ENCODE data around the gene MICU1. TPM values are rescaled to one million over a fixed set of nuclear protein-coding genes. Genes with fewer than 3 reads are reported as not detected.

Gene MICU1
- total and polyA plus RNA-seq, 2 of the 13 experiments (the other 11 are each of a cell fraction or from before 2014, with no cell fraction given) = 32.5 to 56.1 TPM

- TF ChIP-seq HINFP (CRISPR knock-in tag; IDR thresholded peaks at IDR 0.05; ENCODE audit: low read depth) (0 out of 2 replicates have a peak, but pooled peaks have one; percentile 71), ZNF235 (CRISPR knock-in tag; IDR thresholded peaks at IDR 0.05; ENCODE audit: borderline replicate concordance) (no peak), HOXA3 (CRISPR knock-in tag; IDR thresholded peaks at IDR 0.05) (peak; percentile 61; the same call in 1 of the 2 replicates), SOX6 (IDR thresholded peaks at IDR 0.05) (no peak), SOX6 (CRISPR knock-in tag; IDR thresholded peaks at IDR 0.05) (peak; percentile 56; the same call in 1 of the 2 replicates), RFX5 (IDR thresholded peaks at IDR 0.05; ENCODE audit: low read depth, low read length) (0 out of 2 replicates have a peak, but pooled peaks have one; percentile 12), RBAK (CRISPR knock-in tag; IDR thresholded peaks at IDR 0.05) (no peak), PHF5A (CRISPR knock-in tag; IDR thresholded peaks at IDR 0.05; ENCODE audit: low read depth, unreplicated experiment) (no peak), ZNF460 (CRISPR knock-in tag; IDR thresholded peaks at IDR 0.05; ENCODE audit: borderline replicate concordance) (no peak), ZNF7 (CRISPR knock-in tag; IDR thresholded peaks at IDR 0.05) (no peak), FOXA1 (IDR thresholded peaks at IDR 0.05) (no peak), FOXA1 (CRISPR knock-in tag; IDR thresholded peaks at IDR 0.05) (no peak), ZNF101 (CRISPR knock-in tag; IDR thresholded peaks at IDR 0.05; ENCODE audit: borderline replicate concordance, low read depth) (no peak), ZNF605 (CRISPR knock-in tag; IDR thresholded peaks at IDR 0.05) (peak; percentile 83; the same call in 1 of the 2 replicates), POGZ (CRISPR knock-in tag; IDR thresholded peaks at IDR 0.05) (peak; percentile 27; the same call in 1 of the 2 replicates), MTA1 (CRISPR knock-in tag; IDR thresholded peaks at IDR 0.05; ENCODE audit: borderline replicate concordance) (no peak), ZNF556 (CRISPR knock-in tag; IDR thresholded peaks at IDR 0.05; ENCODE audit: borderline replicate concordance) (no peak; the same call in 1 of the 2 replicates), STAG1 (CRISPR knock-in tag; IDR thresholded peaks at IDR 0.05) (no peak)
- TF ChIP-seq, protein P1, sequence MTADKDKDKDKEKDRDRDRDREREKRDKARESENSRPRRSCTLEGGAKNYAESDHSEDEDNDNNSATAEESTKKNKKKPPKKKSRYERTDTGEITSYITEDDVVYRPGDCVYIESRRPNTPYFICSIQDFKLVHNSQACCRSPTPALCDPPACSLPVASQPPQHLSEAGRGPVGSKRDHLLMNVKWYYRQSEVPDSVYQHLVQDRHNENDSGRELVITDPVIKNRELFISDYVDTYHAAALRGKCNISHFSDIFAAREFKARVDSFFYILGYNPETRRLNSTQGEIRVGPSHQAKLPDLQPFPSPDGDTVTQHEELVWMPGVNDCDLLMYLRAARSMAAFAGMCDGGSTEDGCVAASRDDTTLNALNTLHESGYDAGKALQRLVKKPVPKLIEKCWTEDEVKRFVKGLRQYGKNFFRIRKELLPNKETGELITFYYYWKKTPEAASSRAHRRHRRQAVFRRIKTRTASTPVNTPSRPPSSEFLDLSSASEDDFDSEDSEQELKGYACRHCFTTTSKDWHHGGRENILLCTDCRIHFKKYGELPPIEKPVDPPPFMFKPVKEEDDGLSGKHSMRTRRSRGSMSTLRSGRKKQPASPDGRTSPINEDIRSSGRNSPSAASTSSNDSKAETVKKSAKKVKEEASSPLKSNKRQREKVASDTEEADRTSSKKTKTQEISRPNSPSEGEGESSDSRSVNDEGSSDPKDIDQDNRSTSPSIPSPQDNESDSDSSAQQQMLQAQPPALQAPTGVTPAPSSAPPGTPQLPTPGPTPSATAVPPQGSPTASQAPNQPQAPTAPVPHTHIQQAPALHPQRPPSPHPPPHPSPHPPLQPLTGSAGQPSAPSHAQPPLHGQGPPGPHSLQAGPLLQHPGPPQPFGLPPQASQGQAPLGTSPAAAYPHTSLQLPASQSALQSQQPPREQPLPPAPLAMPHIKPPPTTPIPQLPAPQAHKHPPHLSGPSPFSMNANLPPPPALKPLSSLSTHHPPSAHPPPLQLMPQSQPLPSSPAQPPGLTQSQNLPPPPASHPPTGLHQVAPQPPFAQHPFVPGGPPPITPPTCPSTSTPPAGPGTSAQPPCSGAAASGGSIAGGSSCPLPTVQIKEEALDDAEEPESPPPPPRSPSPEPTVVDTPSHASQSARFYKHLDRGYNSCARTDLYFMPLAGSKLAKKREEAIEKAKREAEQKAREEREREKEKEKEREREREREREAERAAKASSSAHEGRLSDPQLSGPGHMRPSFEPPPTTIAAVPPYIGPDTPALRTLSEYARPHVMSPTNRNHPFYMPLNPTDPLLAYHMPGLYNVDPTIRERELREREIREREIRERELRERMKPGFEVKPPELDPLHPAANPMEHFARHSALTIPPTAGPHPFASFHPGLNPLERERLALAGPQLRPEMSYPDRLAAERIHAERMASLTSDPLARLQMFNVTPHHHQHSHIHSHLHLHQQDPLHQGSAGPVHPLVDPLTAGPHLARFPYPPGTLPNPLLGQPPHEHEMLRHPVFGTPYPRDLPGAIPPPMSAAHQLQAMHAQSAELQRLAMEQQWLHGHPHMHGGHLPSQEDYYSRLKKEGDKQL (CRISPR knock-in tag; IDR thresholded peaks at IDR 0.05; ENCODE audit: low read depth) = no peak; the same call in 1 of the 2 replicates
- TF ChIP-seq, protein P2, sequence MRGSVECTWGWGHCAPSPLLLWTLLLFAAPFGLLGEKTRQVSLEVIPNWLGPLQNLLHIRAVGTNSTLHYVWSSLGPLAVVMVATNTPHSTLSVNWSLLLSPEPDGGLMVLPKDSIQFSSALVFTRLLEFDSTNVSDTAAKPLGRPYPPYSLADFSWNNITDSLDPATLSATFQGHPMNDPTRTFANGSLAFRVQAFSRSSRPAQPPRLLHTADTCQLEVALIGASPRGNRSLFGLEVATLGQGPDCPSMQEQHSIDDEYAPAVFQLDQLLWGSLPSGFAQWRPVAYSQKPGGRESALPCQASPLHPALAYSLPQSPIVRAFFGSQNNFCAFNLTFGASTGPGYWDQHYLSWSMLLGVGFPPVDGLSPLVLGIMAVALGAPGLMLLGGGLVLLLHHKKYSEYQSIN (CRISPR knock-in tag; IDR thresholded peaks at IDR 0.05; ENCODE audit: borderline replicate concordance) = no peak
- TF ChIP-seq, protein P3, sequence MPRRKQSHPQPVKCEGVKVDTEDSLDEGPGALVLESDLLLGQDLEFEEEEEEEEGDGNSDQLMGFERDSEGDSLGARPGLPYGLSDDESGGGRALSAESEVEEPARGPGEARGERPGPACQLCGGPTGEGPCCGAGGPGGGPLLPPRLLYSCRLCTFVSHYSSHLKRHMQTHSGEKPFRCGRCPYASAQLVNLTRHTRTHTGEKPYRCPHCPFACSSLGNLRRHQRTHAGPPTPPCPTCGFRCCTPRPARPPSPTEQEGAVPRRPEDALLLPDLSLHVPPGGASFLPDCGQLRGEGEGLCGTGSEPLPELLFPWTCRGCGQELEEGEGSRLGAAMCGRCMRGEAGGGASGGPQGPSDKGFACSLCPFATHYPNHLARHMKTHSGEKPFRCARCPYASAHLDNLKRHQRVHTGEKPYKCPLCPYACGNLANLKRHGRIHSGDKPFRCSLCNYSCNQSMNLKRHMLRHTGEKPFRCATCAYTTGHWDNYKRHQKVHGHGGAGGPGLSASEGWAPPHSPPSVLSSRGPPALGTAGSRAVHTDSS (CRISPR knock-in tag; conservative IDR thresholded peaks at IDR 0.05) = no peak
Observed at GRCh38 chr10:72320676-72321247, 305.1 kb downstream of the MICU1 start (continued).

Measured in HepG2 (cell line).